HepG2 (cell line): ENCODE measurements around the gene TMC4. TPM values are rescaled to one million over a fixed set of nuclear protein-coding genes. Genes with fewer than 3 reads are reported as not detected.
A peak's percentile ranks its signal among the peaks of the same experiment; 100 is the strongest.

Experiments used
- ARID3A ChIP-seq: IDR thresholded peaks from 2 replicates; pipeline ENCODE4 v1.6.1; 2012; ENCODE audit warnings: low read depth, low read length, improper control_type of control experiment
- ATM ChIP-seq: fragments of 450-650 bp; IDR thresholded peaks from 2 replicates; pipeline ENCODE4 v1.7.1; 2017; ENCODE audit warnings: mild to moderate bottlenecking, borderline replicate concordance
- CENPBD1 ChIP-seq: sonication (generic); formaldehyde crosslinking; IDR thresholded peaks from 2 replicates; pipeline ENCODE4 v1.8.0; 2022; ENCODE audit warnings: missing genetic modification reagents, low read depth, mild to moderate bottlenecking, borderline replicate concordance
- E2F2 ChIP-seq: sonication (generic); formaldehyde crosslinking; IDR thresholded peaks from 2 replicates; pipeline ENCODE4 v1.4.0; 2020; ENCODE audit warnings: missing genetic modification reagents, borderline replicate concordance
- IRF1 ChIP-seq: sonication (generic); formaldehyde crosslinking; IDR thresholded peaks from 2 replicates; pipeline ENCODE4 v1.4.0; 2020; ENCODE audit warnings: low read depth, mild to moderate bottlenecking, missing genetic modification reagents
- JDP2 ChIP-seq: sonication (generic); formaldehyde crosslinking; IDR thresholded peaks from 2 replicates; pipeline ENCODE4 v1.8.1; 2022; ENCODE audit warnings: missing genetic modification reagents, borderline replicate concordance
- KDM6A ChIP-seq: IDR thresholded peaks from 2 replicates; pipeline ENCODE4 v1.6.1; 2016; ENCODE audit warnings: low read depth
- NONO ChIP-seq, 2 experiments: fragments of 450-650 bp in 1 of 2; sonication (generic) in 1 of 2; formaldehyde crosslinking in 1 of 2; IDR thresholded peaks in 1 of 2; conservative IDR thresholded peaks in 1 of 2; 2 replicates each; pipeline versions ENCODE4 v1.6.1 to v1.8.0; 2017 to 2022; ENCODE audit warnings: mild to moderate bottlenecking in 1 of 2, missing genetic modification reagents in 1 of 2, moderate library complexity in 1 of 2
- SP1 ChIP-seq, 2 experiments: fragments of 450-650 bp in 1 of 2; sonication (generic) in 1 of 2; formaldehyde crosslinking in 1 of 2; IDR thresholded peaks; 2 replicates each; pipeline versions ENCODE4 v1.4.0 to v1.6.1; 2016 to 2020; ENCODE audit warnings: missing genetic modification reagents in 1 of 2
- SRSF4 ChIP-seq: fragments of 200-400 bp; formaldehyde crosslinking; IDR thresholded peaks from one replicate; pipeline ENCODE4 v1.6.1; 2018; ENCODE audit warnings: mild to moderate bottlenecking, low read depth, low read length, moderate library complexity; ENCODE audit not compliant: poor library complexity, severe bottlenecking
- ZBTB1 ChIP-seq: sonication (generic); formaldehyde crosslinking; IDR thresholded peaks from 2 replicates; pipeline ENCODE4 v1.4.0; 2020; ENCODE audit warnings: missing genetic modification reagents, borderline replicate concordance
- ZFP82 ChIP-seq: sonication (generic); formaldehyde crosslinking; IDR thresholded peaks from 2 replicates; pipeline ENCODE4 v1.5.1; 2020; ENCODE audit warnings: mild to moderate bottlenecking, missing genetic modification reagents, borderline replicate concordance
- ZKSCAN5 ChIP-seq: sonication (generic); formaldehyde crosslinking; IDR thresholded peaks from 2 replicates; pipeline ENCODE4 v1.5.1; 2020; ENCODE audit warnings: mild to moderate bottlenecking, missing genetic modification reagents
- ZNF138 ChIP-seq: sonication (generic); formaldehyde crosslinking; IDR thresholded peaks from 2 replicates; pipeline ENCODE4 v1.5.0; 2020; ENCODE audit warnings: mild to moderate bottlenecking, low read depth, missing genetic modification reagents
- ZNF3 ChIP-seq: IDR thresholded peaks from 2 replicates; pipeline ENCODE4 v1.7.0; 2017; ENCODE audit warnings: inconsistent platforms
- ZNF496 ChIP-seq: sonication (generic); formaldehyde crosslinking; IDR thresholded peaks from 2 replicates; pipeline ENCODE4 v1.8.1; 2023; ENCODE audit warnings: mild to moderate bottlenecking, moderate library complexity, missing genetic modification reagents; ENCODE audit not compliant: insufficient replicate concordance
- ZNF503 ChIP-seq: sonication (generic); formaldehyde crosslinking; IDR thresholded peaks from 2 replicates; pipeline ENCODE4 v1.4.0; 2020; ENCODE audit warnings: missing genetic modification reagents
- ZNF558 ChIP-seq: sonication (generic); formaldehyde crosslinking; IDR thresholded peaks from 2 replicates; pipeline ENCODE4 v1.9.0; 2022; ENCODE audit warnings: mild to moderate bottlenecking, missing genetic modification reagents, borderline replicate concordance
- ZNF607 ChIP-seq: sonication (generic); formaldehyde crosslinking; IDR thresholded peaks from 2 replicates; pipeline ENCODE4 v1.5.1; 2020; ENCODE audit warnings: missing genetic modification reagents, mild to moderate bottlenecking, borderline replicate concordance
- ZNF660 ChIP-seq: sonication (generic); formaldehyde crosslinking; IDR thresholded peaks from 2 replicates; pipeline ENCODE4 v1.5.1; 2020; ENCODE audit warnings: mild to moderate bottlenecking, low read depth, missing genetic modification reagents, borderline replicate concordance
- ZSCAN29 ChIP-seq: sonication (generic); formaldehyde crosslinking; conservative IDR thresholded peaks from 2 replicates; pipeline ENCODE4 v1.4.0; 2020; ENCODE audit warnings: mild to moderate bottlenecking, missing genetic modification reagents
- polyA plus RNA-seq, 8 experiments: library from polyadenylated mRNA; depleted of rRNA in 3 of 8; stranded (reverse) in 7 of 8; unstranded in 1 of 8; fragments of >200 nt; fragmentation: Illumina TruSeq in 4 of 8; extraction: Trizol in 4 of 8; gene quantifications; 2 replicates each; pipeline versions ENCODE4 v1.2.1 to v1.2.3, GENCODE V29; 2011 to 2016; ENCODE audit warnings: low read depth in 4 of 8, missing spikeins in 1 of 8, mixed read lengths in 1 of 8; ENCODE audit not compliant: insufficient read depth in 1 of 8
- total RNA-seq, 5 experiments: library from RNA; depleted of rRNA; stranded (reverse); fragments of >200 nt; fragmentation: Illumina TruSeq; extraction: Trizol; gene quantifications; 2 replicates each; pipeline ENCODE4 v1.2.3, GENCODE V29; 2016; ENCODE audit warnings: low read depth in 1 of 5

Gene TMC4
- total and polyA plus RNA-seq, 2 of the 13 experiments (the other 11 are each of a cell fraction or from before 2014, with no cell fraction given) = 0.13 to 0.24 TPM

GRCh38 chr19:54115109-54116063 is 57.6 kb downstream of the TMC4 start, which contains the start of the genes PRPF31 and TFPT (continued):
- TF ChIP-seq IRF1 (0 out of 2 replicates have a peak, but pooled peaks have one; percentile 71), ZNF496 (CRISPR knock-in tag) (no peak), SRSF4 (no peak), ZBTB1 (CRISPR knock-in tag) (0 out of 2 replicates have a peak, but pooled peaks have one; percentile 35), ZNF3 (no peak), ZFP82 (CRISPR knock-in tag) (peak; percentile 80; the same call in 1 of the 2 replicates), ZNF558 (0 out of 2 replicates have a peak, but pooled peaks have one; percentile 48), ATM (no peak), ZKSCAN5 (CRISPR knock-in tag) (no peak), ZNF138 (CRISPR knock-in tag) (no peak), E2F2 (no peak), ARID3A (peak; percentile 84), ZNF503 (CRISPR knock-in tag) (no peak), JDP2 (no peak), KDM6A (CRISPR knock-in tag) (no peak), NONO (IDR thresholded peaks at IDR 0.05) (no peak), NONO (CRISPR knock-in tag; conservative IDR thresholded peaks at IDR 0.05) (peak; percentile 95), ZNF607 (peak; percentile 82; the same call in 1 of the 2 replicates), CENPBD1 (no peak), ZNF660 (CRISPR knock-in tag) (no peak), ZSCAN29 (peak; percentile 86; the same call in 1 of the 2 replicates), SP1 (IDR thresholded peaks at IDR 0.05) (no peak), SP1 (CRISPR knock-in tag; IDR thresholded peaks at IDR 0.05) (peak; percentile 90)
